ENCODE results near the gene AP5B1.

Gene AP5B1

DNA sequence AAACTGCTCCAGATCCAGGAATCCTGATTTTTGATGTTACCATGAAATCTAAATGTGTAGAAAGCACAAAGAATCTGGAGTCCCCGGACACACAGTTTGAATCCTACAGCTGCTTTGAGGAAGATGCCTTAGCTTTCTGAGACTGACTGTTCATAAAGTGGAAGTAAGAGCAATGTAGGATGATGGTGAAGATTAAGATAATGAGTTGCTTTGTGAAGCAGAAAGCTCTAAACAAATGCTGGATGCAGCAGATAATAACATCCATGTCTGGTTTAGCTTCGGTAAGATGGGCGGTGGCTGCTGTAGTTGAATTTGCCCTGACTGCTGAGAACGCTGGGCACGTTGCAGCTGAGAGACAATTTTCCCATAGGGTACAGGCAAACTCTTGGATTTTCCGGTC, 26.2 kb upstream of the AP5B1 start:
- no peak for TF ChIP-seq RARB (CRISPR knock-in tag; IDR thresholded peaks at IDR 0.05)
- no peak for ATAC-seq

DNA sequence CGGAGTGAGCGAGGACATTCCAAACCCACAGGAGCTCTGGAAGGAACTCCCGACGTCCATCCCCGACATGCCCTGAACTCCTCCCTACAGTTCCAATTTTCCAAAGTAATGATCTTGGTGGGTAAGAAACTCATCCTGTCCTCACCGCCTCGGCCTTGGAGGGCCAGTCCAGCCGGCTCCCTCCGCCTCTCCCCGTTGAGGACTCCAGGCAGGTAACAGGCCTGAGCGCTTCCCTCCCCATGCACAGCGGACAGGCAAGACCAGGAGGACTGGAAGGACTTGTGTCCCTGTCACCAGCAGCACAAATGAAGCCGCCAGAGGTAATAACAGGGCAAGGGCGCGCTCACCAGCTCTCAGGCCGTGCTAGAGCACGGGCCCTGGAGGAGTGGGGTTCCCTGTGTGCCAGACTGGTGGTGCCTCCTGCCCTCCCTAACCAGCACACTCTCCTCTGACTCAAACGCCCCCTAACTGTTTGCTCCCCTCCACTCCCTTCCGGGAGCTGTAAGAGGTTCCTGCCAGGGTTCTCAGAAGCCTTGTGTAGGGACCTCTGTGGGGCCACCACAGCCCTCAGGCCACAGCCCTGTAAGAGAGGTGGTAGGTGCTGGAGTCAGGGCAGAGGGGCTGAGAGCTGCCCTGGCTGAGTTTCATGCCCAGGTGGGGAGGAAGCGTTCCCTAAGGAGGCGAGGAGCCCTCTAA, 23.2 kb upstream of the AP5B1 start:
- TF ChIP-seq, protein P1, sequence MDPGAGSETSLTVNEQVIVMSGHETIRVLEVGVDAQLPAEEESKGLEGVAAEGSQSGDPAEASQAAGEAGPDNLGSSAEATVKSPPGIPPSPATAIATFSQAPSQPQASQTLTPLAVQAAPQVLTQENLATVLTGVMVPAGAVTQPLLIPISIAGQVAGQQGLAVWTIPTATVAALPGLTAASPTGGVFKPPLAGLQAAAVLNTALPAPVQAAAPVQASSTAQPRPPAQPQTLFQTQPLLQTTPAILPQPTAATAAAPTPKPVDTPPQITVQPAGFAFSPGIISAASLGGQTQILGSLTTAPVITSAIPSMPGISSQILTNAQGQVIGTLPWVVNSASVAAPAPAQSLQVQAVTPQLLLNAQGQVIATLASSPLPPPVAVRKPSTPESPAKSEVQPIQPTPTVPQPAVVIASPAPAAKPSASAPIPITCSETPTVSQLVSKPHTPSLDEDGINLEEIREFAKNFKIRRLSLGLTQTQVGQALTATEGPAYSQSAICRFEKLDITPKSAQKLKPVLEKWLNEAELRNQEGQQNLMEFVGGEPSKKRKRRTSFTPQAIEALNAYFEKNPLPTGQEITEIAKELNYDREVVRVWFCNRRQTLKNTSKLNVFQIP (CRISPR knock-in tag; IDR thresholded peaks at IDR 0.05; ENCODE audit: borderline replicate concordance, low read depth), result no peak
- no peak for TF ChIP-seq OSR1 (CRISPR knock-in tag; IDR thresholded peaks at IDR 0.05)
- no peak for TF ChIP-seq BACH2 (CRISPR knock-in tag; IDR thresholded peaks at IDR 0.05; ENCODE audit: borderline replicate concordance)
- TF ChIP-seq, protein P2, sequence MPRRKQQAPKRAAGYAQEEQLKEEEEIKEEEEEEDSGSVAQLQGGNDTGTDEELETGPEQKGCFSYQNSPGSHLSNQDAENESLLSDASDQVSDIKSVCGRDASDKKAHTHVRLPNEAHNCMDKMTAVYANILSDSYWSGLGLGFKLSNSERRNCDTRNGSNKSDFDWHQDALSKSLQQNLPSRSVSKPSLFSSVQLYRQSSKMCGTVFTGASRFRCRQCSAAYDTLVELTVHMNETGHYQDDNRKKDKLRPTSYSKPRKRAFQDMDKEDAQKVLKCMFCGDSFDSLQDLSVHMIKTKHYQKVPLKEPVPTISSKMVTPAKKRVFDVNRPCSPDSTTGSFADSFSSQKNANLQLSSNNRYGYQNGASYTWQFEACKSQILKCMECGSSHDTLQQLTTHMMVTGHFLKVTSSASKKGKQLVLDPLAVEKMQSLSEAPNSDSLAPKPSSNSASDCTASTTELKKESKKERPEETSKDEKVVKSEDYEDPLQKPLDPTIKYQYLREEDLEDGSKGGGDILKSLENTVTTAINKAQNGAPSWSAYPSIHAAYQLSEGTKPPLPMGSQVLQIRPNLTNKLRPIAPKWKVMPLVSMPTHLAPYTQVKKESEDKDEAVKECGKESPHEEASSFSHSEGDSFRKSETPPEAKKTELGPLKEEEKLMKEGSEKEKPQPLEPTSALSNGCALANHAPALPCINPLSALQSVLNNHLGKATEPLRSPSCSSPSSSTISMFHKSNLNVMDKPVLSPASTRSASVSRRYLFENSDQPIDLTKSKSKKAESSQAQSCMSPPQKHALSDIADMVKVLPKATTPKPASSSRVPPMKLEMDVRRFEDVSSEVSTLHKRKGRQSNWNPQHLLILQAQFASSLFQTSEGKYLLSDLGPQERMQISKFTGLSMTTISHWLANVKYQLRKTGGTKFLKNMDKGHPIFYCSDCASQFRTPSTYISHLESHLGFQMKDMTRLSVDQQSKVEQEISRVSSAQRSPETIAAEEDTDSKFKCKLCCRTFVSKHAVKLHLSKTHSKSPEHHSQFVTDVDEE (CRISPR knock-in tag; IDR thresholded peaks at IDR 0.05), result no peak
- no peak for TF ChIP-seq SNAI2 (CRISPR knock-in tag; IDR thresholded peaks at IDR 0.05)
- ATAC-seq, result peak; percentile 20; the same call in 2 of the 3 replicates

DNA sequence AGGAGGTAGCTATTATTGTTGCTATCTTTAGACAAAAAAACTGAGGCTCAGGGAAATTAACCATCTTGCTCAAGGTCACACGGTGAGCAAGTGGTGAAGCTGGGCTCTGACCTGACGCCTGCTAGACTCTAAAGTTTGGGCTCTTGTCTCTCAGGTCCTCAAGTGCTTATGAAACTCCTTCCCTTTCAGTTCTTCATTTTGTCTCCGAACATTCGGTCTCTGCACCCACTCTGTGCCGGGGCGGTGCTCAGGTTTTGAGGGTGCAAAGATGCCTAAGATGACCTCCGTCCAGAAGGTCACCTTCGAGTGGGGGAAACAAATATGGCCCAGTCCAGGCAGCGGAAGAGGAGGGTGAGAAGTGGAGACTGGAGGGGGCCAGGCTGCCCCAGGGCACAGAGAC, 22.1 kb upstream of the AP5B1 start:
- no peak for ATAC-seq
- no peak for TF ChIP-seq TOX (CRISPR knock-in tag; IDR thresholded peaks at IDR 0.05; ENCODE audit: borderline replicate concordance)
- TF ChIP-seq, protein P3, sequence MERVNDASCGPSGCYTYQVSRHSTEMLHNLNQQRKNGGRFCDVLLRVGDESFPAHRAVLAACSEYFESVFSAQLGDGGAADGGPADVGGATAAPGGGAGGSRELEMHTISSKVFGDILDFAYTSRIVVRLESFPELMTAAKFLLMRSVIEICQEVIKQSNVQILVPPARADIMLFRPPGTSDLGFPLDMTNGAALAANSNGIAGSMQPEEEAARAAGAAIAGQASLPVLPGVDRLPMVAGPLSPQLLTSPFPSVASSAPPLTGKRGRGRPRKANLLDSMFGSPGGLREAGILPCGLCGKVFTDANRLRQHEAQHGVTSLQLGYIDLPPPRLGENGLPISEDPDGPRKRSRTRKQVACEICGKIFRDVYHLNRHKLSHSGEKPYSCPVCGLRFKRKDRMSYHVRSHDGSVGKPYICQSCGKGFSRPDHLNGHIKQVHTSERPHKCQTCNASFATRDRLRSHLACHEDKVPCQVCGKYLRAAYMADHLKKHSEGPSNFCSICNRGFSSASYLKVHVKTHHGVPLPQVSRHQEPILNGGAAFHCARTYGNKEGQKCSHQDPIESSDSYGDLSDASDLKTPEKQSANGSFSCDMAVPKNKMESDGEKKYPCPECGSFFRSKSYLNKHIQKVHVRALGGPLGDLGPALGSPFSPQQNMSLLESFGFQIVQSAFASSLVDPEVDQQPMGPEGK (CRISPR knock-in tag; IDR thresholded peaks at IDR 0.05; ENCODE audit: borderline replicate concordance), result no peak
- TF ChIP-seq GLIS3 (CRISPR knock-in tag; IDR thresholded peaks at IDR 0.05), result no peak
- TF ChIP-seq, protein P4, sequence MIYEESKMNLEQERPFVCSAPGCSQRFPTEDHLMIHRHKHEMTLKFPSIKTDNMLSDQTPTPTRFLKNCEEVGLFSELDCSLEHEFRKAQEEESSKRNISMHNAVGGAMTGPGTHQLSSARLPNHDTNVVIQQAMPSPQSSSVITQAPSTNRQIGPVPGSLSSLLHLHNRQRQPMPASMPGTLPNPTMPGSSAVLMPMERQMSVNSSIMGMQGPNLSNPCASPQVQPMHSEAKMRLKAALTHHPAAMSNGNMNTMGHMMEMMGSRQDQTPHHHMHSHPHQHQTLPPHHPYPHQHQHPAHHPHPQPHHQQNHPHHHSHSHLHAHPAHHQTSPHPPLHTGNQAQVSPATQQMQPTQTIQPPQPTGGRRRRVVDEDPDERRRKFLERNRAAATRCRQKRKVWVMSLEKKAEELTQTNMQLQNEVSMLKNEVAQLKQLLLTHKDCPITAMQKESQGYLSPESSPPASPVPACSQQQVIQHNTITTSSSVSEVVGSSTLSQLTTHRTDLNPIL (CRISPR knock-in tag; IDR thresholded peaks at IDR 0.05; ENCODE audit: low read depth), result no peak
- no peak for TF ChIP-seq ZFP3 (CRISPR knock-in tag; IDR thresholded peaks at IDR 0.05)
- no peak for TF ChIP-seq ARNTL (CRISPR knock-in tag; IDR thresholded peaks at IDR 0.05; ENCODE audit: borderline replicate concordance, low read depth)
- TF ChIP-seq SNAI2 (CRISPR knock-in tag; IDR thresholded peaks at IDR 0.05), result no peak
- no peak for TF ChIP-seq PPARA (CRISPR knock-in tag; IDR thresholded peaks at IDR 0.05; ENCODE audit: borderline replicate concordance)
- TF ChIP-seq ZC3H10 (CRISPR knock-in tag; IDR thresholded peaks at IDR 0.05), result no peak
- TF ChIP-seq OSR1 (CRISPR knock-in tag; IDR thresholded peaks at IDR 0.05), result no peak
- no peak for TF ChIP-seq TCF4 (CRISPR knock-in tag; IDR thresholded peaks at IDR 0.05; ENCODE audit: borderline replicate concordance)

DNA sequence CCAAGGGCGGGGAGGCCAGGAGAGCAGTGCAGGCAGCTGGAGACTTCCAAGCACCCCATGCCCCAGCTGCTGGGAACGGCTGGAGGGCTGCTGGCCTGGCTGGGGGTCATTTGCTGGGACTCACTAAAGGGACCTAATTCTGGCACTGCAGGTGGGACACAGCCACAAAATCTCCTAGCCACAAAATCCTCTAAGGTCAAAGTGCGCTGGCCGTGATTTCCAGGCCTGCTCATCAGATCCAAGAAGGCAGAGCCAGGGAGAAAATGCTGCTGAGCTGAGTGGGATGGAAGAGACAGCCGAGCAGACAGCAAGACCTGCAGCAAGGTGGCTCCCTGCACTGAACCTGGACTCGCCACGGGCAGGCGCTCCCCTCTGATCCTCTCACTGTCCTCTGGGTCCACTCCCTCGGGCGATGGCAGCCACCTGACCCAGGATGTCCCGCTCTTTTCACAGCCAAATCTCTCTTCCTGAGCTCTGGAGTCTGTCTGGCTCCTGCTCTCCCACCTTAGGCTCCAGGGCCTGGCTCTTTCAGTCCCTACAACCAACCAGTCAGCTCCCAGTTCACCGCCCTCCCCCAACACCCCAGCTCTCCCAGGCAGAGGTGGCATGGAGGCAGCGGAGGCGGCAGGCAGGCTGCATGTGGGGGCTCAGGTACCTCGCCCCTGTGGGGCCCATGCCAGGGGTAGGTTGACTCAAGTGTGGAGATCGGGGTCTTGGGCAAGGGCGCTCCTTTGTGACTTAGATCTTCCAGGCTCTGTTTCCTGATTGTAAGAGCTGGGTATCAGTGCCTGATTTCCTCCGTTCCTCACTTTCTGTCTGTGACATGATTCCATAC, 20.6 kb upstream of the AP5B1 start:
- no peak for TF ChIP-seq ARNTL (CRISPR knock-in tag; IDR thresholded peaks at IDR 0.05; ENCODE audit: borderline replicate concordance, low read depth)
- TF ChIP-seq, protein P1 (CRISPR knock-in tag; IDR thresholded peaks at IDR 0.05; ENCODE audit: borderline replicate concordance, low read depth), result no peak
- TF ChIP-seq GLIS3 (CRISPR knock-in tag; IDR thresholded peaks at IDR 0.05), result no peak
- no peak for TF ChIP-seq CSDC2 (CRISPR knock-in tag; IDR thresholded peaks at IDR 0.05)
- no peak for TF ChIP-seq SNAI2 (CRISPR knock-in tag; IDR thresholded peaks at IDR 0.05)
- no peak for TF ChIP-seq ESRRG (CRISPR knock-in tag; IDR thresholded peaks at IDR 0.05)
- TF ChIP-seq, protein P3 (CRISPR knock-in tag; IDR thresholded peaks at IDR 0.05; ENCODE audit: borderline replicate concordance), result no peak
- no peak for TF ChIP-seq PPARA (CRISPR knock-in tag; IDR thresholded peaks at IDR 0.05; ENCODE audit: borderline replicate concordance)
- no peak for ATAC-seq
